Stimulated activated CD4-positive, alpha-beta T cell treated with anti-CD3 and anti-CD28 coated beads, Interleukin-1b, Interleukin-23, amount 100 ng/mL, for 24 hours (primary cell): ENCODE results near the gene SVOPL.
"Not testable (repeated sequence)": the region's sequence is repeated elsewhere in the genome, so short reads cannot be mapped to it uniquely, and the experiment has no call there.

Experiments
- DNase-seq, 4 experiments: peaks; one replicate each; pipeline ENCODE4 v3.0.0-alpha.2; 2020; ENCODE audit warnings: low read depth in 4 of 4, low spot score in 1 of 4

The SVOPL gene

GRCh38 chr7:138705167-138705566, 4.0 kb upstream of the SVOPL start:
- no peak for DNase-seq

DNA sequence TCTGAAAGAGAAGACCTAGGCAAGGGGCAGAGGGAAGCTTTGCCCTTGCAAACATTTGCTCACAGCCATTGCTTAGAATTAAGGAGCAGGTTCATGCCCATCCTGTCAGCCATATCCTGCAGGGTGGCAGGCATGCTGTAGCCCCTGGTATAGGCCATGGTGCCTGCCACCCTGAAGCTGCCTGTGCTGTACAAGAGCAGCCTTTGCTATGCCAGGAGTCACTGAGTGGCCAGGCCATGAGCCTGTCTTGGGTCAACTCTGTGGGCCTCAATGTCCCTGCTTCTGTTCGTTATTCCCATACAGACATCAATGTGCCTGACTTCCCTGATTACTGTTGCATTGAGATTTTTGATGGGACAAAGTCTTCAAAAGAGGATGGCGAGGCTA, 368 bp upstream of the SVOPL start:
- no peak for DNase-seq

GRCh38 chr7:138699661-138700060, 1.5 kb downstream of the SVOPL start:
- no peak for DNase-seq

DNA sequence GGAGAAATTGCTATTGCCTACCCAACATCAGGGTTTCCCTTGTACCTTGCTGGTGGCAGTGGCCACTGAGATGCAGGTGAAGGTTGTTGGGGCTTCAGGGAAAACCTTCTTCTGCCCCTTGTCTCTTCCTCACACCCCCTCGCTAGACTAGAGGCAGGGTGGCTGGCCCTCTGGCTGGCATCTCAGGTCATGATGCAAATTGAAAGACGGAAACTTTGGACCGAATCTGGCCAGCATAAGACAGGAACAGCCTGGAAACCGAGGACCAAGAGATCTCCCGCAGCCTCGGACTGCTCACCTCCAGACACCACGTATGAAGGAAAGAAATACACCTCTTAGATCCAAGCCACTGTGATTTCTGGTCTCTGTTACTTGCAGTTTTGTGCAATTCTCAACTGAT, 2.9 kb downstream of the SVOPL start:
- no peak for DNase-seq

GRCh38 chr7:138697535-138698182, 3.5 kb downstream of the SVOPL start:
- no peak for DNase-seq

GRCh38 chr7:138695776-138696175, 5.4 kb downstream of the SVOPL start:
- not testable (repeated sequence) for DNase-seq

GRCh38 chr7:138695106-138695505, 6.1 kb downstream of the SVOPL start:
- DNase-seq = no peak

- DNase-seq = no peak
These were observed 10.0 kb downstream of the SVOPL start for GRCh38 chr7:138691178-138691577.

- DNase-seq = no peak
These were observed 10.7 kb downstream of the SVOPL start for GRCh38 chr7:138690495-138690894.

DNA sequence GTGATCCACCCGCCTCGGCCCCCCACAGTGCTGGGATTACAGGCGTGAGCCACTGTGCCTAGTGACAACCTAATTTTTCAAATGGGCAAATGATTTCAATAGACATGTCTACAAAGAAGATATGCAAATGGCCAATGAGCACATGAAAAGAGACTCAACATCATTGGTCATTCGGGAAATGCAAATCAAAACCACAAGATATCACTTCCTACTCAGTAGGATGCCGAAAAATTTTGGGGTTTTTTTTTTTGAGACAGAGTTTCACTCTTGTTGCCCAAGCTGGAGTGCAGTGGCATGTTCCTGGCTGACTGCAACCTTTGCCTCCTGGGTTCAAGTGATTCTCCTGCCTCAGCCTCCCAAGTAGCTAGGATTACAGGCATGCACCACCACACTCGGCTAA, 13.1 kb downstream of the SVOPL start:
- not testable (repeated sequence) for DNase-seq

- DNase-seq = no peak
These were observed 16.8 kb downstream of the SVOPL start for GRCh38 chr7:138684340-138684739.

GRCh38 chr7:138679793-138680192, 21.4 kb downstream of the SVOPL start:
- DNase-seq = no peak

DNA sequence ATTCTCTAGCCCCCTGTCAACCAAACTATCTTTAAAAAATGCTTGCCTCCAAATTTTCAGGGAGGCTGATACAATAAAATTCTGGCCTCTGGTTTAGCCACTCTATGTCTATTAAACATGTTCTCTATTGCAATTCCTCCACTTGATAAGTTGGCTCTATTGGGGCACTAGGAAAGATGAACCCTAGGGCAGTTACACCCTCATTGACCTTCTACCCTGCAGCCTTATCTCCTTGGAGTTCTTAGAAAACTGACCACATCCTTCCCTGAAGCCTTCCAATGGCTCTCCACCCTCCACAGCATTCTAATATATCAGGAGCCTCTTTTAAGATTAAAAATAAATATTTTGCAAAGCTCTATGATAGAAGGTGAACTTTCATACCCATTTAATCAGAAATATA, 30.6 kb downstream of the SVOPL start:
- DNase-seq = no peak

GRCh38 chr7:138669364-138669763, 31.8 kb downstream of the SVOPL start:
- DNase-seq = no peak

GRCh38 chr7:138668946-138669345, 32.2 kb downstream of the SVOPL start:
- no peak for DNase-seq

- no peak for DNase-seq
These were observed 32.9 kb downstream of the SVOPL start for GRCh38 chr7:138668229-138668596.

- DNase-seq = no peak
These were observed 33.5 kb downstream of the SVOPL start for GRCh38 chr7:138667535-138668228.

GRCh38 chr7:138666385-138666784, 34.8 kb downstream of the SVOPL start:
- no peak for DNase-seq

GRCh38 chr7:138665669-138666140, 35.5 kb downstream of the SVOPL start:
- no peak for DNase-seq

DNA sequence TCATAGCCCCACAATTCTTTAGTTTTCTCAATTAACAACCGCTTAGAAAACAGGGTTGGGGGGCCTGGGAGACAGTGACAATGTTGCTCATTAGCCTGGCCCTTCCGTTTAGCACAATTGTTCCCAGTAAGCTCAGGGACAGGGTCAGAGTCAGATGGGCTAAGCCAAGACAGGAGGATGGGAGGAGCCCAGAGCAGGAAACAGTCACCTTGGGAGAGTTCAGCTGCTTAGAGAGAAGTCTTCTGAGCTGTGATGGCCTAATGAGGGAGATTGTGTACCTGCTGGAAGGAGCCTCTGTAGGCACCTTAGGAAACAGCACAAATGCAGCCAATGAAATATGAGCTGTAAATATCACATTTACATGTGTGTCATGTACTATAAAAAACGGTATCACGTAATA, 35.9 kb downstream of the SVOPL start:
- DNase-seq = no peak

GRCh38 chr7:138663725-138664710, 37.1 kb downstream of the SVOPL start:
- DNase-seq = no peak

DNA sequence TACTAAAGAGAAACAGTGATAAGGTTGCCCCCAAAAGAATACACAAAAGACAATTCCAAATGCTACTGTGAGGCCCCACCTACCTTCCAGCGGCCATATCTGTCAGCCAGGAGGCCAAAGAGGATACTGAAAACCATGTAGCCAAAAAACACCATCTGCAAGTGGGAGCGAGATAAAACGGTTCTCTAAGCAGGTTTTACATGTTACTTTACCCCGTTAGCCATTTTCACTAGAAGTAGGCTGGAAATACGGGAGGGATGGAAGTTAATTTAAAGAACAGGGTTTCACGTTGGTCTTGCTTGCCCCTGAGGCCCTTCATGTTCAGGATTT, 38.2 kb downstream of the SVOPL start:
- no peak for DNase-seq
